Ovary (tissue), 9 donors: ENCODE measurements around the gene IFRD2. TPM values are rescaled to one million over a fixed set of nuclear protein-coding genes. Genes with fewer than 3 reads are reported as not detected.

Experiments
- DNase-seq, 5 donors: peaks; one replicate each; pipeline ENCODE4 v3.0.0-alpha.2; 2019 to 2020
- H3K27ac ChIP-seq, 2 donors: fragments of 200-600 bp; one replicate each; pipeline versions ENCODE4 v1.5.1 to v1.8.0; 2019 to 2022
- H3K27me3 ChIP-seq: fragments of 200-600 bp; one replicate; pipeline ENCODE4 v1.8.0; 2022
- H3K36me3 ChIP-seq: fragments of 200-600 bp; sonication (generic); one replicate; pipeline ENCODE4 v1.5.1; 2019
- H3K4me1 ChIP-seq: one replicate; pipeline ENCODE4 v1.8.1; 2013; ENCODE audit warnings: mild to moderate bottlenecking, moderate library complexity; ENCODE audit not compliant: insufficient read depth
- H3K4me3 ChIP-seq: fragments of 200-600 bp; sonication (generic); one replicate; pipeline ENCODE4 v1.5.1; 2017
- H3K9me3 ChIP-seq, 2 donors: fragments of 200-600 bp in 1 of 2; sonication (generic) in 1 of 2; one replicate each; pipeline versions ENCODE4 v1.5.1 to v1.8.1; 2013 to 2019; ENCODE audit warnings: mild to moderate bottlenecking in 1 of 2, moderate library complexity in 1 of 2
- CTCF ChIP-seq, 3 donors: fragments of 450-650 bp in 2 of 3; fragments of 200-600 bp in 1 of 3; IDR thresholded peaks; one replicate each; pipeline versions ENCODE4 v1.5.1 to v1.8.0; 2016 to 2022; ENCODE audit warnings: antibody characterized with exemption in 3 of 3, mild to moderate bottlenecking in 1 of 3
- EP300 ChIP-seq: sonication (generic); formaldehyde crosslinking; IDR thresholded peaks from one replicate; pipeline ENCODE4 v1.6.1; 2017; ENCODE audit warnings: antibody characterized with exemption
- POLR2A ChIP-seq: fragments of 450-650 bp; IDR thresholded peaks from one replicate; pipeline ENCODE4 v1.6.1; 2017; ENCODE audit warnings: antibody characterized with exemption, mild to moderate bottlenecking, moderate library complexity
- WGBS, 3 donors: extraction: QIAGEN DNeasy Blood & Tissue Kit in 1 of 3; methylation state at CpG; one replicate each; pipeline versions ENCODE4 v1.1.5 to v1.1.7; 2013 to 2017; 5-methylcytosine and 5-hydroxymethylcytosine counted together
- intact Hi-C, 4 donors: fragments of 100-400 bp; cut with DNase I; formaldehyde crosslinking; loops; one replicate each; pipeline versions ENCODE4 v1.11.0 to v1.15.1; 2022 to 2023
- polyA plus RNA-seq, 2 donors: library from polyadenylated mRNA; stranded (reverse); fragments of 200-250 nt in 1 of 2; fragments of 350-450 nt in 1 of 2; fragmentation: Illumina TruSeq in 1 of 2; extraction: RNeasy Lipid Tissue Mini Kit (QIAGEN cat#74804) in 1 of 2; gene quantifications; one replicate each; pipeline ENCODE4 v1.2.3, GENCODE V29; 2013 to 2014
- total RNA-seq, 7 donors: library from RNA; depleted of rRNA in 2 of 7; stranded (reverse); fragments of >200 nt in 2 of 7; fragmentation: NEBNext Ultra II Directional in 3 of 7; extraction: Animal tissue kit (Norgen Biotek cat#: 25700) in 3 of 7; gene quantifications; one replicate each; pipeline versions ENCODE4 v1.1.0 to v1.2.4, GENCODE V29; 2016 to 2023
- donor health status: DM: no; HTN: no; CAD: no; lungs with moderate emphysema.
- donor health status: DM: no; HTN: no; CAD: no.
- donor health status: Bipolar disorder and iron deficiency.
- donor health status: DM: yes; HTN: yes; CAD: no.
- donor health status: DM: no; HTN: no; CAD: no.
- donor health status: DM: yes; HTN: yes; CAD: no.

The IFRD2 gene
- total and polyA plus RNA-seq, 9 donors: 14.5 to 76.9 (median 50.3) TPM

- intact Hi-C loops: loop anchor here in 2 of 4 donors (2.0 to 10.0 kb wide), 2 partner anchors 17 to 55 kb away; partner anchors contain the start of genes HYAL1 (in 1 of the 2) and SEMA3B (in 1 of the 2)
- H3K4me1 ChIP-seq: peaks cover 22% of the 10 kb centered on the region
- H3K36me3 ChIP-seq: no peaks in the 10 kb centered on the region
- WGBS, 3 donors: 75 to 80% (median 76%) methylated on average over 28 to 29 of the region's 29 CpGs
- H3K27me3 ChIP-seq: no peaks in the 10 kb centered on the region
- TF ChIP-seq POLR2A (no peak), EP300 (no peak), CTCF (IDR thresholded peaks at IDR 0.05) (no peak)
- no peaks in the 10 kb centered on the region for H3K9me3 ChIP-seq
- peak in 2 of 5 donors; percentile 51 for DNase-seq
- H3K27ac ChIP-seq: no peak overlapping the region
- H3K4me3 ChIP-seq: peak overlapping the region; percentile 65
These were observed 27.8 kb upstream of the IFRD2 start for GRCh38 chr3:50319894-50320625.

- Histone ChIP-seq H3K4me1 (peaks cover 22% of the 10 kb centered on the region), H3K27me3 (no peaks in the 10 kb centered on the region), H3K9me3 (no peaks in the 10 kb centered on the region), H3K27ac (no peak overlapping the region), H3K36me3 (no peaks in the 10 kb centered on the region), H3K4me3 (no peak overlapping the region)
- intact Hi-C loops: no loop called here
- 83 to 89% (median 89%) methylated on average over 16 of the region's 16 CpGs for WGBS, 3 donors
- TF ChIP-seq EP300 (no peak), CTCF (IDR thresholded peaks at IDR 0.05) (no peak), POLR2A (no peak)
- DNase-seq: peak in 1 of 5 donors; percentile 47
These were observed 27.1 kb upstream of the IFRD2 start for GRCh38 chr3:50319181-50319893.

- H3K27ac ChIP-seq: no peak overlapping the region
- intact Hi-C loops: no loop called here
- no peaks in the 10 kb centered on the region for H3K27me3 ChIP-seq
- H3K9me3 ChIP-seq: no peaks in the 10 kb centered on the region
- no peaks in the 10 kb centered on the region for H3K36me3 ChIP-seq
- H3K4me3 ChIP-seq: no peak overlapping the region
- 73 to 82% (median 78%) methylated on average over 10 of the region's 10 CpGs for WGBS, 3 donors
- H3K4me1 ChIP-seq: peaks cover 22% of the 10 kb centered on the region
- no peak for DNase-seq
- TF ChIP-seq EP300 (no peak), POLR2A (no peak), CTCF (IDR thresholded peaks at IDR 0.05) (no peak)
These were observed 26.4 kb upstream of the IFRD2 start for GRCh38 chr3:50318615-50319014.

GRCh38 chr3:50318163-50318562, 25.9 kb upstream of the IFRD2 start:
- no peak for TF ChIP-seq EP300
- TF ChIP-seq CTCF (IDR thresholded peaks at IDR 0.05): no peak
- no peak for TF ChIP-seq POLR2A
- H3K36me3 ChIP-seq: no peaks in the 10 kb centered on the region
- no peaks in the 10 kb centered on the region for H3K9me3 ChIP-seq
- 77 to 83% (median 77%) methylated on average over 9 to 11 of the region's 11 CpGs for WGBS, 3 donors
- H3K27ac ChIP-seq: no peak overlapping the region
- intact Hi-C loops: no loop called here
- no peaks in the 10 kb centered on the region for H3K27me3 ChIP-seq
- peaks cover 22% of the 10 kb centered on the region for H3K4me1 ChIP-seq
- no peak overlapping the region for H3K4me3 ChIP-seq
- DNase-seq: no peak
